ENCODE measurements around the gene SETD5.

Gene SETD5

GRCh38 chr3:9388562-9389272 is 8.7 kb upstream of the SETD5 start:
- FAIRE-seq (no peak), DNase-seq (ENCODE audit: low spot score) (no peak)

GRCh38 chr3:9390265-9390888 is 7.0 kb upstream of the SETD5 start:
- DNase-seq (ENCODE audit: low spot score) (no peak), FAIRE-seq (no peak)

DNA sequence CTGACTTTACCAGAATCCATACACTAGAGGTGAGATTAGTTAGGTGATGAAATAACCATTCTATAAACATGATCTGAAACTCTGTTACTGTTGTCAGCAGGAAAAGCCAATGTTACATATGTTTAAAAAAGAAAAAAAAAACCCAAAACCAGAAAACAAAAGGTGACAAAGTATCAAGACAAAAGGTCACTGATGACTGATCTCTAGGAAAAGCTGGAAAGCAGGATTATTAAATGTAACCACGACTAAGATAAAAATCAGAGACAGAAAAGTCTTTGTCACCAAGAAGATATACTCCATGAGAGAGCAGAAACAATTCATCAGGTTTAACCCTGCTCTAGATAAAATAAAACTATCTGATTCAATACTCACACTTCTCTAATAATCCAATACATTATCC is 5.4 kb upstream of the SETD5 start:
- FAIRE-seq, result no peak
- no peak for DNase-seq (ENCODE audit: low spot score)

GRCh38 chr3:9395570-9396300 is 1.7 kb upstream of the SETD5 start:
- FAIRE-seq (no peak), DNase-seq (ENCODE audit: low spot score) (no peak)

- DNase-seq (ENCODE audit: low spot score), result peak; percentile 88
- FAIRE-seq, result peak; percentile 2
These were observed 1.1 kb upstream of the SETD5 start for GRCh38 chr3:9396301-9396631.

- FAIRE-seq, result peak; percentile 76
- peak; percentile 95 for DNase-seq (ENCODE audit: low spot score)
These were observed 633 bp upstream of the SETD5 start for GRCh38 chr3:9396632-9397331.

- peak; percentile 16 for DNase-seq (ENCODE audit: low spot score)
- FAIRE-seq, result no peak
These were observed 688 bp downstream of the SETD5 start for GRCh38 chr3:9397906-9398699.

DNA sequence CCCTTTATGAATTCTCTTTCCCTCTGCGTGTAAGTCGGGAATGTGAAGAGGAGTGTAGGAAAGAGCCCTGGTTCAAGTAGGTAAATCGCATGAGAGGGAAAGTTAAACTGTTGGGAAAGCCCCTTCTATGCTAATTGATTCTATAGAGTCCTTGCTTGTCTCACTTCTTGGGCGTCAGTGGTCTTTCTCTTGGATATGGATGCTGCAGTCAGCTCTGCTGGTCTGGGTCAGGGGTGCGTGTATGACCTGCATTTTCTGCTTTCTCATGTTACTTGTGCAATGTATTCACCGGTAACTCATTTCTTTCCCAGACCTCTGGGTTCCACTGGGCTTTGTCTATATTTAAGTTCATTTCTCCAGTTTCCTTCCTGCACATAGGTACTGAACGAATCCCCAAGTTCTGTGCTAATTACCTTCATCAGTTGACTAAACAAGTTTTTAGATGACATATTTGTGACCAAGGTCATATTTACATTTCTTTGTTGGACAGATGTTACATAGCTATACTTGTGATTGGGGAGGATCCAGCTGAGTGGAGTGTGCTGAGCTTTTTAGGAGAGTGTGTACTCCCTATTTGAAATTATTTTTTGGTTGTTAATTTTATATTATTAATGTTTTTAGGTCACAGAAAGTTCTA is 1.4 kb downstream of the SETD5 start:
- DNase-seq (ENCODE audit: low spot score), result peak; percentile 47
- no peak for FAIRE-seq

DNA sequence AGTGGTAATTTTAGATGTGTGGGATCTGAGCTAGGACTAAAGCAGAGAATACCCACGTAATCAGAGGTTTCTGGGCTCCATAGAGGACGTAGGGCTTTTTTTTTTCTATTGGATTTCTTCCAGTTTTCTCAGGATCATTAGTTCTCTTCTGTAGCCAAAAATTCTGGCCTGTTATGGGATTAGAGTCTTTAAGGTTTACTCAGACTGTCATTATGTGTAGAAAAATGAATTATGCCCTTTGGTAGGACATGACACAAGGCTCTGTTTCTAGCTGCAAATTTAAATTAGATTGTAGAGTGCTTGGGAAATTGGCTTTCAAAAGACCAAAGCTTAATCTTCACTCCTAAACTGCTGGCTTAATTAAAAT is 1.9 kb downstream of the SETD5 start:
- DNase-seq (ENCODE audit: low spot score) (no peak), FAIRE-seq (no peak)

DNA sequence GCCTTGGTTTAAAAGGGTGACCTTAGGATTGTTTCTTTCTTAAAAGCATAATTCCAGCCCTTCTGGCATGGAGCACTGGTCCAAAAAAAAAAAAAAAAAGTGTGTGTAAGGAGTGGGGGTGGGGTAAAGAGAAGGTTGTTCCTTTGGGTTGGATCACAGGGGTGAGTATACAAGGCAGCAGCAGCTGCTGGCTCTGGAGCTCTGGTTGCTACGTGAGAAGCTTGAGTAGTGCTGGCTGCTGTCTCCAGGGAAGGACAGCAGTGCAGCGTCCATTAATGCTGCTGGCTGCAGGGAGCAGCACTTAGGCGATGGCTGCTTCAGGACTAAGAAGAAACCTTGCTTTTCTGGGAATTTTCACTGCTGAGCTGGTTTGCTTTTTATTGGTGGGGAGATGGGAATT is 2.3 kb downstream of the SETD5 start:
- FAIRE-seq, result peak; percentile 49
- peak; percentile 81 for DNase-seq (ENCODE audit: low spot score)

- FAIRE-seq (no peak), DNase-seq (ENCODE audit: low spot score) (no peak)
These were observed 3.2 kb downstream of the SETD5 start for GRCh38 chr3:9400616-9401015.

DNA sequence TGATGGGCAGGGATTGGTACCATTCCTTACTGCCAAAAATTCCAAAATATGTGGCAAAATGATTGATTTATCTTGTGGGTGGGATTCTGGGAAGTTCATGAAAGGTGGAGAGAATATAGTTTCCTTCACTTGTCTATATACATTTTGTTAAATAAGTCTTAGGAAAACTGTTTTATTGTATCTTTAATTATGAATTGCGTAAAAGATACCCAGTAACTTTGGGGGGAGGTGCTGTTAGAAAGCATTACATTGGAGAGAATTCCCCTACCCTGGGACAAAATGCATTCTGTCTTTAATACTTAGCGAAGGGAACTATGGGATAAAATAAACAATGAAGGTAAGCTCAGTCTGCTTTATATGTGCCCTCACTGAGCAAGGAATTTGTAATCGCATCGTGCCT is 4.6 kb downstream of the SETD5 start:
- no peak for FAIRE-seq
- DNase-seq (ENCODE audit: low spot score), result no peak

GRCh38 chr3:9402410-9403228 is 5.2 kb downstream of the SETD5 start:
- DNase-seq (ENCODE audit: low spot score) (no peak), FAIRE-seq (no peak)

- DNase-seq (ENCODE audit: low spot score) (no peak), FAIRE-seq (no peak)
These were observed 6.0 kb downstream of the SETD5 start for GRCh38 chr3:9403463-9403862.

GRCh38 chr3:9404680-9405079 is 7.3 kb downstream of the SETD5 start:
- FAIRE-seq (no peak), DNase-seq (ENCODE audit: low spot score) (no peak)

DNA sequence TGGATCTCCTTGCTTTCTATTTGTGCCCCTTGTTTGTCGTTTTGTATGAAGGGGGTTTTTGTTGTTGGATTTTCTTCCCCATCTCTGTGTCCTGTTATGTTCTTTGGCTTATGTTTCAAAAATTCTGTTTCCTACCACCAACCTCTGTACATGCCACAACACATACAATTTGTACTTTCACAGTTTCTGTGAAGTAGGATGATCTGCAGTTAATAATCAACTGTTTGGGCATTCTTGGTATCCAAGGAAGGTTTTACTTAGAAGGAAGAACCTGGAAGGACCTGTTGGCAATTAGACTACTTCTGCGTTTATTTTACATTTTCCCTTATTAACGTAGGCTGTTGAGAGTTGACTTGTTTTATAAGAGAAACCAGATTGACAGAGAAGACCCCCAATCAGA is 8.3 kb downstream of the SETD5 start:
- DNase-seq (ENCODE audit: low spot score) (no peak), FAIRE-seq (peak; percentile 61)

- no peak for FAIRE-seq
- DNase-seq (ENCODE audit: low spot score), result no peak
These were observed 9.6 kb downstream of the SETD5 start for GRCh38 chr3:9406856-9407626.

- DNase-seq (ENCODE audit: low spot score) (no peak), FAIRE-seq (no peak)
These were observed 10.6 kb downstream of the SETD5 start for GRCh38 chr3:9408061-9408460.

DNA sequence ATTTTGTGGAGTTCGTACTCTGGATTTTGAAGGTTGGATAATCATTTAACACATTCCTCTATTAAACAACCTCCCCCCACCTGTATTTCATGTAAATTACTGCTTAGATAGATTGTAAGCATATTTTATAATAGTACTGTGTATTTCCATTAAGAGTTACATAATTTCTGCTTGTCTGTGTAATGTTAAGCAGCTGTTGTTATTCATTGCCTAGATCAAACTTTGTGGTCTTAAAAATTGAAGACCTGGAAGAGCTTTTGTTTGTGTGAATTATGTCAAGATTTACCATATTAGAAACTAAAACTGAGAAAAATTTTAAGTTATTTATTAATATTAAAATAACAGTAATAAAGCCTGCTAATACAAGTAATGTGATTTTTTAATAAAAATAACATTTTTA is 11.1 kb downstream of the SETD5 start:
- FAIRE-seq (no peak), DNase-seq (ENCODE audit: low spot score) (no peak)
